Loucy (cell line): ENCODE results near the gene ZSWIM5.

Experiments used
- H2AFZ ChIP-seq: fragments of 200-600 bp; sonication (generic); 2 replicates; pipeline ENCODE4 v1.6.0; 2016; ENCODE audit warnings: antibody characterized with exemption, mild to moderate bottlenecking, low read length, moderate library complexity
- H3F3A ChIP-seq: fragments of 200-600 bp; 2 replicates; pipeline ENCODE4 v1.6.0; 2016; ENCODE audit warnings: antibody characterized with exemption, low read depth, mild to moderate bottlenecking
- H3K27me3 ChIP-seq: fragments of 200-600 bp; sonication (generic); 2 replicates; pipeline ENCODE4 v1.6.1; 2014; ENCODE audit warnings: low read length, mild to moderate bottlenecking; ENCODE audit not compliant: insufficient read depth, poor library complexity, severe bottlenecking
- H3K36me3 ChIP-seq: fragments of 200-600 bp; sonication (generic); 2 replicates; pipeline ENCODE4 v1.6.1; 2016; ENCODE audit warnings: low read length; ENCODE audit not compliant: insufficient read depth
- H3K4me1 ChIP-seq: fragments of 200-600 bp; sonication (generic); 2 replicates; pipeline ENCODE4 v1.5.1; 2014; ENCODE audit warnings: low read length, mild to moderate bottlenecking; ENCODE audit not compliant: insufficient read depth, poor library complexity, severe bottlenecking
- H3K4me2 ChIP-seq: fragments of 200-600 bp; sonication (generic); 2 replicates; pipeline ENCODE4 v1.6.0; 2014; ENCODE audit warnings: antibody characterized with exemption, low read length, low read depth, mild to moderate bottlenecking; ENCODE audit not compliant: poor library complexity, severe bottlenecking
- H3K4me3 ChIP-seq: fragments of 200-600 bp; sonication (generic); 2 replicates; pipeline ENCODE4 v1.5.1; 2014; ENCODE audit warnings: low read length, mild to moderate bottlenecking, mixed read lengths; ENCODE audit not compliant: poor library complexity, severe bottlenecking
- H3K79me2 ChIP-seq: fragments of 200-600 bp; sonication (generic); 2 replicates; pipeline ENCODE4 v1.6.1; 2014; ENCODE audit warnings: low read length; ENCODE audit not compliant: insufficient read depth
- H3K9ac ChIP-seq: fragments of 200-600 bp; sonication (generic); 2 replicates; pipeline ENCODE4 v1.6.0; 2014; ENCODE audit warnings: mild to moderate bottlenecking, low read depth, low read length, moderate library complexity; ENCODE audit not compliant: poor library complexity, severe bottlenecking
- H3K9me2 ChIP-seq: fragments of 200-600 bp; sonication (generic); replicated peaks from 2 replicates; pipeline ENCODE4 v1.6.1; 2016; ENCODE audit warnings: low read depth, low read length, mixed read lengths
- H3K9me3 ChIP-seq: fragments of 200-600 bp; sonication (generic); 2 replicates; pipeline ENCODE4 v1.6.1; 2014; ENCODE audit warnings: mild to moderate bottlenecking, antibody characterized with exemption, low read length, low read depth; ENCODE audit not compliant: insufficient read depth
- H4K20me1 ChIP-seq: fragments of 200-600 bp; sonication (generic); 2 replicates; pipeline ENCODE4 v1.6.0; 2014; ENCODE audit warnings: antibody characterized with exemption, low read length, mild to moderate bottlenecking; ENCODE audit not compliant: insufficient read depth, poor library complexity, severe bottlenecking
- EZH2phosphoT487 ChIP-seq: fragments of 200-600 bp; IDR thresholded peaks from 2 replicates; pipeline ENCODE4 v1.6.1; 2018; ENCODE audit warnings: antibody characterized with exemption, mild to moderate bottlenecking, moderate library complexity, borderline replicate concordance
- TF ChIP-seq, protein P1 (sequence below): fragments of 200-600 bp; sonication (generic); conservative IDR thresholded peaks from 2 replicates; pipeline ENCODE4 v1.5.1; 2014; ENCODE audit warnings: mild to moderate bottlenecking, antibody characterized with exemption, low read length

ZSWIM5 gene

GRCh38 chr1:45205011-45205909, 1.1 kb downstream of the ZSWIM5 start:
- H3K36me3 ChIP-seq, result no peaks in the 10 kb centered on the region
- H3K9ac ChIP-seq, result peak overlapping the region; percentile 58
- peaks cover 44% of the 10 kb centered on the region for H3K4me1 ChIP-seq
- peak overlapping the region; percentile 88 for H3K4me2 ChIP-seq
- peak overlapping the region; percentile 59; the same call in 1 of the 2 replicates for H2AFZ ChIP-seq
- peaks cover 8% of the 10 kb centered on the region for H4K20me1 ChIP-seq
- no peaks in the 10 kb centered on the region for H3K9me3 ChIP-seq
- TF ChIP-seq, protein P1, sequence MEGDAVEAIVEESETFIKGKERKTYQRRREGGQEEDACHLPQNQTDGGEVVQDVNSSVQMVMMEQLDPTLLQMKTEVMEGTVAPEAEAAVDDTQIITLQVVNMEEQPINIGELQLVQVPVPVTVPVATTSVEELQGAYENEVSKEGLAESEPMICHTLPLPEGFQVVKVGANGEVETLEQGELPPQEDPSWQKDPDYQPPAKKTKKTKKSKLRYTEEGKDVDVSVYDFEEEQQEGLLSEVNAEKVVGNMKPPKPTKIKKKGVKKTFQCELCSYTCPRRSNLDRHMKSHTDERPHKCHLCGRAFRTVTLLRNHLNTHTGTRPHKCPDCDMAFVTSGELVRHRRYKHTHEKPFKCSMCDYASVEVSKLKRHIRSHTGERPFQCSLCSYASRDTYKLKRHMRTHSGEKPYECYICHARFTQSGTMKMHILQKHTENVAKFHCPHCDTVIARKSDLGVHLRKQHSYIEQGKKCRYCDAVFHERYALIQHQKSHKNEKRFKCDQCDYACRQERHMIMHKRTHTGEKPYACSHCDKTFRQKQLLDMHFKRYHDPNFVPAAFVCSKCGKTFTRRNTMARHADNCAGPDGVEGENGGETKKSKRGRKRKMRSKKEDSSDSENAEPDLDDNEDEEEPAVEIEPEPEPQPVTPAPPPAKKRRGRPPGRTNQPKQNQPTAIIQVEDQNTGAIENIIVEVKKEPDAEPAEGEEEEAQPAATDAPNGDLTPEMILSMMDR, result no peak
- no peak for TF ChIP-seq EZH2phosphoT487
- peaks cover 13% of the 10 kb centered on the region; the same call in 1 of the 2 replicates for H3F3A ChIP-seq
- H3K4me3 ChIP-seq, result peak overlapping the region; percentile 90
- H3K27me3 ChIP-seq, result no peaks in the 10 kb centered on the region
- no peaks in the 10 kb centered on the region for H3K9me2 ChIP-seq
- H3K79me2 ChIP-seq, result peaks cover 42% of the 10 kb centered on the region; the same call in 1 of the 2 replicates

GRCh38 chr1:45200906-45201500, 5.4 kb downstream of the ZSWIM5 start:
- Histone ChIP-seq H3K4me3 (no peak overlapping the region), H3K36me3 (no peaks in the 10 kb centered on the region), H3K9ac (no peak overlapping the region), H3K79me2 (peaks cover 48% of the 10 kb centered on the region; the same call in 1 of the 2 replicates), H3K9me3 (no peaks in the 10 kb centered on the region), H3K27me3 (no peaks in the 10 kb centered on the region), H2AFZ (no peak overlapping the region), H3K4me1 (peaks cover 37% of the 10 kb centered on the region), H3K4me2 (peak overlapping the region; percentile 17), H3F3A (peaks cover 13% of the 10 kb centered on the region; the same call in 1 of the 2 replicates), H3K9me2 (no peaks in the 10 kb centered on the region), H4K20me1 (peaks cover 8% of the 10 kb centered on the region)
- no peak for TF ChIP-seq EZH2phosphoT487
- TF ChIP-seq, protein P1, result no peak

DNA sequence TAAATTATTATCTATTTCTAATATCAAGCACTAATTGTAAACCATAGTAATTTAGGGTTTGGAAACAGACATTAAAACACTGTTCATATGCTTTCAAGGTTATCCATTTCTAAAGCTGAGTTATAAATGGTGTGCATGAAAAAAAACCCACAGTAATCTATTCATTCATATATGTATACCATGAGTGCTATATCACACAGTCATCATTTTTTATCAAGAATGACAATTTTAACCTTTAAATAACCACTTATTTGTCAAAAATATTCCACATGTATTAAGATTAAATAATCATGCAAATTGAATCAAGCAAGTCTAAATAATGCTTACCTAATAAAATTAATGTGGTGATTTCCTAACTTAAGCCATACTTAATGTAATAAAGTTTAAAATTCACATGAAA, 6.0 kb downstream of the ZSWIM5 start:
- H3K79me2 ChIP-seq, result peaks cover 47% of the 10 kb centered on the region; the same call in 1 of the 2 replicates
- peaks cover 36% of the 10 kb centered on the region for H3K4me1 ChIP-seq
- H3F3A ChIP-seq, result peaks cover 13% of the 10 kb centered on the region; the same call in 1 of the 2 replicates
- no peak for TF ChIP-seq EZH2phosphoT487
- TF ChIP-seq, protein P1, result no peak
- no peak overlapping the region for H2AFZ ChIP-seq
- H3K27me3 ChIP-seq, result no peaks in the 10 kb centered on the region
- H3K9me3 ChIP-seq, result no peaks in the 10 kb centered on the region
- no peaks in the 10 kb centered on the region for H3K36me3 ChIP-seq
- H3K9me2 ChIP-seq, result no peaks in the 10 kb centered on the region
- H3K4me2 ChIP-seq, result peak overlapping the region; percentile 17
- peaks cover 8% of the 10 kb centered on the region for H4K20me1 ChIP-seq
- H3K4me3 ChIP-seq, result no peak overlapping the region
- H3K9ac ChIP-seq, result no peak overlapping the region
